NCI-H2196 (cell line): Measurements from ENCODE around the gene HPS6.

ENCODE experiments used
- DNase-seq: peaks from one replicate; lab custom pipeline; 2025; ENCODE audit not compliant: unreplicated experiment; lab: John Stamatoyannopoulos, UW

Gene HPS6

GRCh38 chr10:102068216-102068615 is 3.1 kb downstream of the HPS6 start:
- peak; percentile 28 for DNase-seq

- no peak for DNase-seq
Measured at GRCh38 chr10:102069071-102069470, 3.9 kb downstream of the HPS6 start.

GRCh38 chr10:102072673-102073527 is 7.8 kb downstream of the HPS6 start:
- peak; percentile 60 for DNase-seq

- DNase-seq = no peak
Measured at GRCh38 chr10:102083541-102083940, 18.4 kb downstream of the HPS6 start.

- no peak for DNase-seq
Measured at GRCh38 chr10:102085336-102085735, 20.2 kb downstream of the HPS6 start.

GRCh38 chr10:102086196-102086595 is 21.0 kb downstream of the HPS6 start:
- no peak for DNase-seq

- no peak for DNase-seq
Measured at GRCh38 chr10:102090772-102091171, 25.6 kb downstream of the HPS6 start.

GRCh38 chr10:102096449-102096848 is 31.3 kb downstream of the HPS6 start:
- no peak for DNase-seq

- no peak for DNase-seq
Measured at GRCh38 chr10:102101152-102101551, 36.0 kb downstream of the HPS6 start.

- no peak for DNase-seq
Measured at GRCh38 chr10:102102421-102102820, 37.3 kb downstream of the HPS6 start.

- no peak for DNase-seq
Measured at GRCh38 chr10:102106998-102107397, 41.8 kb downstream of the HPS6 start.

- no peak for DNase-seq
Measured at GRCh38 chr10:102109166-102110116, 44.3 kb downstream of the HPS6 start.

- no peak for DNase-seq
Measured at GRCh38 chr10:102111276-102111675, 46.1 kb downstream of the HPS6 start.

- DNase-seq = no peak
Measured at GRCh38 chr10:102112210-102112817, 47.2 kb downstream of the HPS6 start.

- DNase-seq = no peak
Measured at GRCh38 chr10:102113261-102113955, 48.3 kb downstream of the HPS6 start.

- no peak for DNase-seq
Measured at GRCh38 chr10:102113956-102114857, 49.1 kb downstream of the HPS6 start.

GRCh38 chr10:102114861-102115618 is 49.9 kb downstream of the HPS6 start:
- DNase-seq = peak; percentile 76

- DNase-seq = no peak
Measured at GRCh38 chr10:102115775-102116174, 50.6 kb downstream of the HPS6 start.

GRCh38 chr10:102116656-102117055 is 51.5 kb downstream of the HPS6 start:
- no peak for DNase-seq
